Stimulated activated CD4-positive, alpha-beta T cell treated with anti-CD3 and anti-CD28 coated beads, Interleukin-4, amount 100 ng/mL, for 24 hours (primary cell): Measurements from ENCODE around the gene SMAD6.
"Not testable (repeated sequence)": the region's sequence is repeated elsewhere in the genome, so short reads cannot be mapped to it uniquely, and the experiment has no call there.

ENCODE experiments used
- DNase-seq: peaks from one replicate; pipeline ENCODE4 v3.0.0-alpha.2; 2020

Gene SMAD6

GRCh38 chr15:66677336-66677735, 24.7 kb upstream of the SMAD6 start:
- no peak for DNase-seq

DNA sequence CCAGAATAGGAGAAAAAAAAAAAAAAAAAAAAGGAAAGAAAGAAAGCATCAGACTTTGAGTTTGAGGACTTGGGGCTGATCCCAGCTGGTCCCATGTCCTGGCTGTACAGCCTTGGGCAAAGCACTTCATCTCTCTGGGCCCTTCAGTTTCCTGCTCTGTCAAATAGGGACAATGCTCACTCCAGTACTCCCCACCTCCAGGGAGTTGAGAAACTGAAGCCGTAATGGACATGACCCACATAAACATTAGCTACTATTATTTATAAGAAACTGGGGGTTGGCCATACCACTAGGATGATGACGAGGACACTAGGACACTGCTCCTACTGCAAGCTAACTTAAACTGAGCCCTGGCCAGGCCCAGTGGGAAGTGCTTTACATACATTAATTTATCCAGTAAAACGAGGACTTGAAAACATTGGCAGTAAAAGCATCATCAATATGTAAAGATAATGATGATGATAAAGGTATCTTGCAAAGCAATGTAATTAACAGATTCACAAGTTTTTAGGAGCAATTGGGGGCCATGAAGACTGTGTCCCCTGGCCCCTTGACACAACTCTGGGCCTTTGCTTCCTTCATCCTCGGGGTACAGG, 22.9 kb upstream of the SMAD6 start:
- no peak for DNase-seq

- DNase-seq = no peak
Measured at GRCh38 chr15:66679657-66680108, 22.4 kb upstream of the SMAD6 start.

DNA sequence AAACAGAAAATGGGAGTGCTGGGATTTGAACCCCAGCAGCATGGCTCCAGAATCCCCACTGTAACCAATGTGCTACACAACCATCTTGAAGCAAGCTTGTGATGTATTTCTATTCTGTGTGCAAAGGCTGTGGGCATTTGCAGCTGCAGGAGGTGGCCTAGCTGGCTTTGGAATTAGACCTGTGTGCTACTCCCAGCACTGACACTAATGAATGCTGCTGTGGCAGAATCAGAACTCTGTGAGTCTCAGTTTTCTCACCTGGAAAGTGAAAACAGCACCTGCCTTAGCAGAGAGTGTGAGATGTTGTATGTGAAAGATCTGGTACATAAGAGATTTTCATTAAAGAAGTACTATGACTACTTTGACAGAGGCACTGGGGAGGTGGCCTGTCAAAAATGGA, 21.5 kb upstream of the SMAD6 start:
- no peak for DNase-seq

- no peak for DNase-seq
Measured at GRCh38 chr15:66681395-66681794, 20.6 kb upstream of the SMAD6 start.

- DNase-seq = no peak
Measured at GRCh38 chr15:66682246-66682645, 19.8 kb upstream of the SMAD6 start.

DNA sequence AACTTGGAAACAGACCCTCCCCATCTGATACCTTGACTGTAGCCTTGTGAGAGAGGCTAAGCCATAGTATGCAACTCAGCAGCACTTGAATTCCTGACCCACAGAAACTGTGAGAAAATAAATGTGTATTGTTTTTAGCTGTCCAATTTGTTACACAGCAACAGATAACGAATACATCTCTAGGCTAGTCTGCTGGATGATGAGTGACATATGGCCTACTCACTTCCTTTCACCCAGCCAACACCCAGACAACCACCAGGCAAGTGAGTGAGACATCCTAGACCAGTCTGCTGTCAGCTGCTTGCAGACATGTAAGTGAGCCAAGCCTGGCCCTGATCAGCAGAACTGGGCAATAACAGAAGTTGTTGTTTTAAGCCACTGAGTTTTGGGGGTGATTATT, 19.2 kb upstream of the SMAD6 start:
- no peak for DNase-seq

- DNase-seq = no peak
Measured at GRCh38 chr15:66684136-66684681, 17.8 kb upstream of the SMAD6 start.

GRCh38 chr15:66685638-66686150, 16.3 kb upstream of the SMAD6 start:
- no peak for DNase-seq

GRCh38 chr15:66690912-66691311, 11.1 kb upstream of the SMAD6 start:
- DNase-seq = not testable (repeated sequence)

DNA sequence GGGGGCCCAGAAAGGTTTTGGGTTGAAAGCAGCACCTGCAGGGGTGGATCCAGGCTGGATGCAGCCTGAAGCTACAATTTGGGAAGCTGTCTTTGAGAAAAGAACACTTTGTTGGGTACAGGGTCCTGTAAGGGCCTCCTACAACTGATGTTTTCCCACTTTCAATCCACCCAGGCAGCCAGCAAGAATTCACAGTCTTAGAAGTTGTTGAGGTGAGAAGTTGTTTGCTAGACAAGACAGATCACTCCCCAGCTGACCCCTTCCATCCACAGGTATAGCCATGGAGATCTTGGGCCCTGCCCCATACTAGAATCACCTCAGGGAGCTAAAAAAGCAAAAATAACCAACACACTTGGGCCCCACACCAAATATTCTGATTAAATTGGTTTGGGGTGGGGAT, 10.3 kb upstream of the SMAD6 start:
- no peak for DNase-seq

DNA sequence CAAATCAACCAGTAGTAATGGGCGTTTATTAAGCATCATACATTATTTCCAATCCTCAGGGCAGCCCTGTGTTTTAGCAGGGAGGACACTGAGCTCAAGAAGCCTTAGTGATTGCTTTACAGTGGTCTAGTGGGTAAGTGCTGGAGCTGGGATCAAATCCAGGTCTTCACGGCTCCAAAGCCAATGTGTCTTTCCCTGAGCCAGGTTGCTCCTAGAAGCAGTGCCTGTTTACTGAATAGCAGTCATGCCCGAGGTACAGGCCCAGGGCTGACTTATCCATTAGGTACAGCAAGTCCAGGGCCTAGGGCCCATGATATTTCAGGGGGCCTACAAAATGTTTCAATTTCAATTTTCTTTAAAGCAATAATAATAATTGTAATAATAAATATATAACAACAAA, 9.6 kb upstream of the SMAD6 start:
- no peak for DNase-seq

GRCh38 chr15:66692808-66693596, 9.0 kb upstream of the SMAD6 start:
- DNase-seq = no peak

- DNase-seq = no peak
Measured at GRCh38 chr15:66696770-66697169, 5.3 kb upstream of the SMAD6 start.

DNA sequence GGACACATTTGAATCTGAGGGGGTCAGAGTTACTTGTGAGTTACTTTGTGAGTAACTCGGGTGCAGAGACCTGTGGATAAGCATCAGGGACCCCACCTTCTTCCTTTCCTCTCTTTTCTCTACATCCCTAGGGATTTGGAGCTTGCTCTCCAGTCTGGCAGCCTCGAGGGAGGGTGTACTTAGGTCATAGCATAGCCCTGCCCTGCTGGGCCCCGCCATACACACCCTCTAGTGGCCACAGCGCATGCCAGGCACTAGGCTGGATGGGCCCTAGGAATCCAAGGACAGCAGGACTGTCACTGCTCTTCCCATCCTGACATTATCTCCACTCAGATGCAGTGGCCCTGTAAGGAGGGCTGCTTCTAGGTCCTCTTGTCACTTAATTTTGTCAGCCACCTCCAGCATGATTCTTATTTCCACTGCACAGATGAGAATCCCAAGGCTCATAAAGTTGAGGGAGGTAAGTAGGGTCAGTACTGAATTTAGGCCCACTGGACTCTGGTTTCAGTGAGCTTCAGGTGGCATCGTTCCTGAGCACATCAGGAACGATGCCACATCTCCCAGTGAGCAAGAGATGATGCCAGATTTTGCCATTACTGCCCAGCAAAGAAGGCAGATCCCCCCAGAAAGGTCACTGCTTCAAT, 3.6 kb upstream of the SMAD6 start:
- peak; percentile 5 for DNase-seq

DNA sequence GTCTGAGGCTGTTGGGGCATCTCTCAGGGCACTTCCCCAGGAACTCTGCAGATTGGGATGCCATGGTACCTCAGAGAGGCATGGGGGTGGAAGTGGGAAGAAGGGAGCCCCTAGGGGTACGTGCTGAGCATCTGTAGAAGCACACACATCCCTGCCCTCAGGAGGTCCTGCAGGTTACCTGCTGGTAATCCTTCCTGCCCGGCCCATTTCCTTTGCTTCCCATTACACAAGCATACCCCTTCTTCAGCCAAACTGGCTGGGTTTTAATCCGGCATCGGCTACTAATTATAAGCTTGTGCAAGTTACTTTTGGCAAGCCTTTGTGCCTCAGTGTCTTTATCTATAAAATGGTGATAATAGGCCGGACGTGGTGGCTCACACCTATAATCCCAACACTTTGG, 3.1 kb upstream of the SMAD6 start:
- DNase-seq = no peak

DNA sequence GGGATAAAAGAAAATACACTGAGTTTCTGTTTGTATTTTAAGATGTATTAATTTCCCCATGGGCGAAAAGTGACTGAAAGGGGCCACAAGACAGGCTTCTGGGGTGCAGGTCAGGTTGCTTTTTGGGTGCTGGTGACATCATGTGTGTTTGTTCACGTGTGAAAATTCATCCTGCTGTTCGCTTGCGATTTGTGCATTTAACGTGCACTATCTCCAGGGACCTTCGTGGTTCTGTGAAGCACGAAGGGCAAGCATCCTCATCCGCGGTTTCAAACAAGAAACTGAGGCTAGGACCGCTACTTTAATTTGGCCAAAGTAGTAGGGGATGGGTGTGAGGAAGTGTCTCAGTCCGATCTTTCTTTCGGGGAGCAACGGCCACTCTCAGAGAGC, 1.6 kb upstream of the SMAD6 start:
- no peak for DNase-seq

DNA sequence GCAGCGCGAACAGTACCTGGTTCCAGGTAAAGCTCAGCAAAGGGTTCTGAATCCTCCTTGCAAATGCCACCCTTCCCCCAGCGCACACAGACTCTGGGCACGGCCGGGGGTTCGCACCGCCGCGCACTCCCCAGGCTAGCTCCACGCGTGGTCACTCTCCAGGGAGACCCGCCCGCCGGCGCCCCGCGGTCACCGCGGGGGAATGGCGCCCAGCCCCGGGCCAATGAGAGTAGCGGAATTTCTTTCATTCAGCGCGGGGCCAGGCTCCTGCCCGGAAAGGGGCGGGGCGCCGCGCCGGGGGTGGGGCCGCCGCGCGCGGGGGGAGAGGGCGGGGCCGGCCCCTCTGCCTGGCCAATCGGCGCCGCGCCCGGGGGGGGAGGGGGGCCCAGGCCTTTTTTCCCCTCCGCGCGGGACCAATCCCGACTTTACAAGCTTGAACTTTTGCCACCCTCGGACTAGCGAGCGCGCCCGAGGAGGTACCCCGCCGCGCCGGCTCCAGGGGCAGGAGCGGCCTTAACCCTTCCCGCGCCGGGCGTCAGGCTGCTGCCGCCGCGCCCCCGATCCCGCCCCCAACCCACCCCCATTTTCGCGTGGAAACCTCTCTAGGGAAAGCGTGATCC, 1.1 kb upstream of the SMAD6 start:
- peak; percentile 84 for DNase-seq

GRCh38 chr15:66701422-66702034, 508 bp upstream of the SMAD6 start:
- DNase-seq = peak; percentile 13

DNA sequence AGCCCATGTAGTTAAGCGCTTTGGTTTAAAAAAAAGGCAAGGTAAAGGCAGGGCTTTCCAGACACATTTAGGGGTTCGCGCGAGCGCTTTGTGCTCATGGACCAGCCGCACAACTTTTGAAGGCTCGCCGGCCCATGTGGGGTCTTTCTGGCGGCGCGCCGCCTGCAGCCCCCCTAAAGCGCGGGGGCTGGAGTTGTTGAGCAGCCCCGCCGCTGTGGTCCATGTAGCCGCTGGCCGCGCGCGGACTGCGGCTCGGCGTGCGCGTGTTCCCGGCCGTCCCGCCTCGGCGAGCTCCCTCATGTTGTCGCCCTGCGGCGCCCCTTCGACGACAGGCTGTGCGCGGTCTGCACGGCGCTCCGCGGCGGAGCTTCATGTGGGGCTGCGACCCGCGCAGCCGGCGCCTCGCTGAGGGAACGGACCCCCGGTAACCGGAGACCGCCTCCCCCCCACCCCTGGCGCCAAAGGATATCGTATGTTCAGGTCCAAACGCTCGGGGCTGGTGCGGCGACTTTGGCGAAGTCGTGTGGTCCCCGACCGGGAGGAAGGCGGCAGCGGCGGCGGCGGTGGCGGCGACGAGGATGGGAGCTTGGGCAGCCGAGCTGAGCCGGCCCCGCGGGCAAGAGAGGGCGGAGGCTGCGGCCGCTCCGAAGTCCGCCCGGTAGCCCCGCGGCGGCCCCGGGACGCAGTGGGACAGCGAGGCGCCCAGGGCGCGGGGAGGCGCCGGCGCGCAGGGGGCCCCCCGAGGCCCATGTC, 927 bp downstream of the SMAD6 start:
- DNase-seq = no peak

GRCh38 chr15:66703540-66703941, 1.5 kb downstream of the SMAD6 start:
- DNase-seq = no peak
